OCI-LY3 (cell line): Measurements from ENCODE around the gene KIRREL1.

Experiments
- H2AFZ ChIP-seq: fragments of 200-600, 300-600 bp; shearing (Covaris generic); 2 replicates; pipeline ENCODE4 v1.6.0; 2014; ENCODE audit warnings: antibody characterized with exemption, low read depth, low read length
- H3K27ac ChIP-seq: fragments of 200-600, 300-600 bp; sonication (generic); 2 replicates; pipeline ENCODE4 v1.5.1; 2014; ENCODE audit warnings: mild to moderate bottlenecking, low read length, moderate library complexity, mixed read lengths
- H3K27me3 ChIP-seq: fragments of 200-600, 300-600 bp; sonication (generic); 2 replicates; pipeline ENCODE4 v1.6.1; 2014; ENCODE audit warnings: low read depth, low read length, mixed read lengths
- H3K36me3 ChIP-seq: fragments of 200-600, 300-600 bp; sonication (generic); replicated peaks from 2 replicates; pipeline ENCODE3; 2014; ENCODE audit warnings: low read depth, low read length, mixed read lengths
- H3K4me1 ChIP-seq: fragments of 300-600, 200-600 bp; sonication (generic); 2 replicates; pipeline ENCODE4 v1.6.1; 2014; ENCODE audit warnings: low read length, mixed read lengths
- H3K4me2 ChIP-seq: fragments of 200-600, 300-600 bp; sonication (generic); 2 replicates; pipeline ENCODE4 v1.6.1; 2014; ENCODE audit warnings: low read length, mixed read lengths
- H3K4me3 ChIP-seq: fragments of 300-600, 200-600 bp; sonication (generic); 2 replicates; pipeline ENCODE4 v1.5.1; 2014; ENCODE audit warnings: antibody characterized with exemption, mild to moderate bottlenecking, low read length, moderate library complexity
- H3K79me2 ChIP-seq: fragments of 300-600, 200-600 bp; shearing (Covaris generic); 2 replicates; pipeline ENCODE4 v1.6.1; 2014; ENCODE audit warnings: mild to moderate bottlenecking, low read length, mixed read lengths
- H3K9ac ChIP-seq: fragments of 300-600, 200-600 bp; shearing (Covaris generic); 2 replicates; pipeline ENCODE4 v1.6.0; 2014; ENCODE audit warnings: mild to moderate bottlenecking, low read length, moderate library complexity
- H3K9me3 ChIP-seq: fragments of 200-600, 300-600 bp; shearing (Covaris generic); 2 replicates; pipeline ENCODE4 v1.6.1; 2014; ENCODE audit warnings: low read length, mixed read lengths; ENCODE audit not compliant: insufficient read depth
- H4K20me1 ChIP-seq: fragments of 200-600, 300-600 bp; sonication (generic); 2 replicates; pipeline ENCODE4 v1.6.1; 2016; ENCODE audit warnings: low read length, mixed read lengths; ENCODE audit not compliant: insufficient read depth
- CTCF ChIP-seq: fragments of 200-600, 300-600 bp; sonication (generic); IDR thresholded peaks from 2 replicates; pipeline ENCODE4 v1.5.1; 2014; ENCODE audit warnings: antibody characterized with exemption, low read length, low read depth
- EZH2phosphoT487 ChIP-seq: fragments of 200-600 bp; shearing (Covaris generic); IDR thresholded peaks from 2 replicates; pipeline ENCODE4 v1.6.1; 2018; ENCODE audit warnings: antibody characterized with exemption, mixed run types, low read depth

The KIRREL1 gene

GRCh38 chr1:158116311-158117167, 123.1 kb downstream of the KIRREL1 start:
- H3K27me3 ChIP-seq: peaks cover 84% of the 10 kb centered on the region
- no peaks in the 10 kb centered on the region for H3K79me2 ChIP-seq
- H4K20me1 ChIP-seq: peaks cover 12% of the 10 kb centered on the region; the same call in 1 of the 2 replicates
- no peak overlapping the region for H3K9ac ChIP-seq
- no peak overlapping the region for H2AFZ ChIP-seq
- peaks cover 25% of the 10 kb centered on the region for H3K4me1 ChIP-seq
- no peak overlapping the region for H3K27ac ChIP-seq
- no peak overlapping the region for H3K4me3 ChIP-seq
- H3K4me2 ChIP-seq: no peak overlapping the region
- no peak for TF ChIP-seq EZH2phosphoT487
- no peak for TF ChIP-seq CTCF
- no peaks in the 10 kb centered on the region for H3K36me3 ChIP-seq
- H3K9me3 ChIP-seq: no peaks in the 10 kb centered on the region

GRCh38 chr1:158117854-158118704, 124.6 kb downstream of the KIRREL1 start:
- Histone ChIP-seq H3K79me2 (no peaks in the 10 kb centered on the region), H2AFZ (no peak overlapping the region), H3K36me3 (no peaks in the 10 kb centered on the region), H3K27ac (no peak overlapping the region), H3K9ac (no peak overlapping the region), H4K20me1 (peaks cover 12% of the 10 kb centered on the region; the same call in 1 of the 2 replicates), H3K9me3 (no peaks in the 10 kb centered on the region), H3K4me1 (peaks cover 25% of the 10 kb centered on the region), H3K4me2 (peak overlapping the region; percentile 43), H3K4me3 (peak overlapping the region; percentile 24; the same call in 1 of the 2 replicates), H3K27me3 (peaks cover 78% of the 10 kb centered on the region)
- peak; percentile 48 for TF ChIP-seq CTCF
- TF ChIP-seq EZH2phosphoT487: no peak

GRCh38 chr1:158118713-158119402, 125.4 kb downstream of the KIRREL1 start:
- Histone ChIP-seq H4K20me1 (peaks cover 12% of the 10 kb centered on the region; the same call in 1 of the 2 replicates), H3K27ac (no peak overlapping the region), H3K36me3 (no peaks in the 10 kb centered on the region), H2AFZ (no peak overlapping the region), H3K4me1 (peaks cover 22% of the 10 kb centered on the region), H3K4me3 (no peak overlapping the region), H3K4me2 (no peak overlapping the region), H3K27me3 (peaks cover 80% of the 10 kb centered on the region), H3K79me2 (no peaks in the 10 kb centered on the region), H3K9ac (no peak overlapping the region), H3K9me3 (no peaks in the 10 kb centered on the region)
- TF ChIP-seq CTCF: no peak
- no peak for TF ChIP-seq EZH2phosphoT487
